ENCODE results near the gene CKAP5. TPM values are rescaled to one million over a fixed set of nuclear protein-coding genes. Genes with fewer than 3 reads are reported as not detected.

Gene CKAP5
- total and polyA plus RNA-seq, 5 donors = 20.6 to 66.8 (median 63.7) TPM

- peak in 2 of 3 donors; percentile 72 to 76 for DNase-seq
These were observed 148.8 kb downstream of the CKAP5 start for GRCh38 chr11:46697303-46697702.

GRCh38 chr11:46696212-46696558, 149.9 kb downstream of the CKAP5 start:
- no peaks in the 10 kb centered on the region for H3K27me3 ChIP-seq (ENCODE audit: control insufficient read depth, insufficient read depth)
- WGBS = 64% methylated on average over 11 of the region's 11 CpGs
- H3K27ac ChIP-seq (ENCODE audit: low read length) = peak overlapping the region; percentile 55
- intact Hi-C loops (cut with DNase I) = loop anchor here in 1 of 4 donors (5.0 kb wide), 1 partner anchor 39 kb away; no protein-coding TSS in a partner anchor
- no peak overlapping the region for H3K4me3 ChIP-seq (ENCODE audit: low read length)
- H3K4me1 ChIP-seq (ENCODE audit: control insufficient read depth, insufficient read depth, low read length) = peaks cover 16% of the 10 kb centered on the region
- H3K9me3 ChIP-seq (ENCODE audit: control insufficient read depth, low read length) = no peaks in the 10 kb centered on the region
- DNase-seq (peak; percentile 70 to 89 (median 86)), ATAC-seq (peak; percentile 23 to 49)

More at GRCh38 chr11:46697303-46697702, 148.8 kb downstream of the CKAP5 start:
- intact Hi-C loops (cut with DNase I) = loop anchor here in 1 of 4 donors (5.0 kb wide), 1 partner anchor 40 kb away; no protein-coding TSS in a partner anchor
- Histone ChIP-seq H3K4me1 (ENCODE audit: control insufficient read depth, insufficient read depth, low read length) (peaks cover 16% of the 10 kb centered on the region), H3K4me3 (ENCODE audit: low read length) (no peak overlapping the region), H3K9me3 (ENCODE audit: control insufficient read depth, low read length) (no peaks in the 10 kb centered on the region), H3K27ac (ENCODE audit: low read length) (peak overlapping the region; percentile 80), H3K27me3 (ENCODE audit: control insufficient read depth, insufficient read depth) (no peaks in the 10 kb centered on the region)
- WGBS = 37% methylated on average over 3 of the region's 3 CpGs
- peak; percentile 5 to 57 for ATAC-seq

GRCh38 chr11:46695345-46696211, 150.5 kb downstream of the CKAP5 start:
- no peak for ATAC-seq
- peak in 1 of 3 donors; percentile 33 for DNase-seq
- Histone ChIP-seq H3K27me3 (ENCODE audit: control insufficient read depth, insufficient read depth) (no peaks in the 10 kb centered on the region), H3K4me3 (ENCODE audit: low read length) (no peak overlapping the region), H3K4me1 (ENCODE audit: control insufficient read depth, insufficient read depth, low read length) (peaks cover 16% of the 10 kb centered on the region), H3K9me3 (ENCODE audit: control insufficient read depth, low read length) (no peaks in the 10 kb centered on the region), H3K27ac (ENCODE audit: low read length) (peak overlapping the region; percentile 8)
- 82% methylated on average over 12 of the region's 12 CpGs for WGBS
- intact Hi-C loops (cut with DNase I) = loop anchor here in 1 of 4 donors (5.0 kb wide), 1 partner anchor 38 kb away; no protein-coding TSS in a partner anchor

GRCh38 chr11:46694607-46695006, 151.5 kb downstream of the CKAP5 start:
- DNase-seq = peak in 1 of 3 donors; percentile 41
- no peak for ATAC-seq
- H3K4me1 ChIP-seq (ENCODE audit: control insufficient read depth, insufficient read depth, low read length) = peaks cover 16% of the 10 kb centered on the region
- intact Hi-C loops (cut with DNase I) = loop anchor here in 1 of 4 donors (5.0 kb wide), 1 partner anchor 37 kb away; no protein-coding TSS in a partner anchor
- no peaks in the 10 kb centered on the region for H3K9me3 ChIP-seq (ENCODE audit: control insufficient read depth, low read length)
- 76% methylated on average over 7 of the region's 7 CpGs for WGBS
- peak overlapping the region; percentile 7 for H3K27ac ChIP-seq (ENCODE audit: low read length)
- no peaks in the 10 kb centered on the region for H3K27me3 ChIP-seq (ENCODE audit: control insufficient read depth, insufficient read depth)
- H3K4me3 ChIP-seq (ENCODE audit: low read length) = no peak overlapping the region

- Histone ChIP-seq H3K4me3 (ENCODE audit: low read length) (no peak overlapping the region), H3K27ac (ENCODE audit: low read length) (peak overlapping the region; percentile 51), H3K4me1 (ENCODE audit: control insufficient read depth, insufficient read depth, low read length) (peaks cover 14% of the 10 kb centered on the region), H3K27me3 (ENCODE audit: control insufficient read depth, insufficient read depth) (no peaks in the 10 kb centered on the region), H3K9me3 (ENCODE audit: control insufficient read depth, low read length) (no peaks in the 10 kb centered on the region)
- WGBS = 76% methylated on average over 6 of the region's 6 CpGs
- peak in 1 of 3 donors; percentile 43 for DNase-seq
- intact Hi-C loops (cut with DNase I) = no loop called here
- ATAC-seq = no peak
These were observed 152.0 kb downstream of the CKAP5 start for GRCh38 chr11:46694072-46694471.

- no peak overlapping the region for H3K4me3 ChIP-seq (ENCODE audit: low read length)
- 52% methylated on average over 2 of the region's 2 CpGs for WGBS
- intact Hi-C loops (cut with DNase I) = no loop called here
- DNase-seq (peak in 2 of 3 donors; percentile 43 to 60), ATAC-seq (peak in 1 of 2 donors; percentile 7)
- peaks cover 13% of the 10 kb centered on the region for H3K4me1 ChIP-seq (ENCODE audit: control insufficient read depth, insufficient read depth, low read length)
- peak overlapping the region; percentile 51 for H3K27ac ChIP-seq (ENCODE audit: low read length)
- H3K9me3 ChIP-seq (ENCODE audit: control insufficient read depth, low read length) = no peaks in the 10 kb centered on the region
- no peaks in the 10 kb centered on the region for H3K27me3 ChIP-seq (ENCODE audit: control insufficient read depth, insufficient read depth)
These were observed 152.5 kb downstream of the CKAP5 start for GRCh38 chr11:46693597-46694012.

Small RNA genes within 50 kb of the gene (microRNA-seq; reads per million reads assigned to microRNA genes)
- 0 to 0.84 reads per million in 2 donors for gene MIR5582

Other genes with a start within 250 kb of the CKAP5 start
- gene HARBI1, start 229.1 kb downstream of the CKAP5 start, total RNA-seq = 1 to 10 TPM; 3.1 to 4.1 (median 3.7) TPM
- 2.7 TPM for gene HARBI1, start 229.1 kb downstream of the CKAP5 start, polyA plus RNA-seq
- 10 to 100 TPM; 48.5 to 66.2 (median 59.1) TPM for gene ATG13, start 228.7 kb downstream of the CKAP5 start, total RNA-seq
- gene ATG13, start 228.7 kb downstream of the CKAP5 start, polyA plus RNA-seq = 38.0 TPM
- 100 to 1,000 TPM; 101 to 112 (median 106) TPM for gene ARHGAP1, start 145.7 kb downstream of the CKAP5 start, total RNA-seq
- 53.4 TPM for gene ARHGAP1, start 145.7 kb downstream of the CKAP5 start, polyA plus RNA-seq
- gene ZNF408, start 145.2 kb downstream of the CKAP5 start, total RNA-seq = 1 to 10 TPM; 5.8 to 8.8 (median 7.5) TPM
- 5.9 TPM for gene ZNF408, start 145.2 kb downstream of the CKAP5 start, polyA plus RNA-seq
- under 1 TPM in 1 of 4 donors, not detected in 3; 0.19 TPM for gene F2, start 127.1 kb downstream of the CKAP5 start, total RNA-seq
- not detected for gene F2, start 127.1 kb downstream of the CKAP5 start, polyA plus RNA-seq
- gene LRP4, start 72.3 kb upstream of the CKAP5 start, total RNA-seq = 10 to 100 TPM; 21.8 to 32.3 (median 29.2) TPM
- 14.6 TPM for gene LRP4, start 72.3 kb upstream of the CKAP5 start, polyA plus RNA-seq
- 10 to 100 TPM; 12.7 to 17.5 (median 16.3) TPM for gene CSTPP1, start 90.5 kb upstream of the CKAP5 start, total RNA-seq
- gene CSTPP1, start 90.5 kb upstream of the CKAP5 start, polyA plus RNA-seq = 14.5 TPM